Suprapubic skin (tissue), 4 donors: Measurements from ENCODE around the gene GOSR1. TPM values are rescaled to one million over a fixed set of nuclear protein-coding genes. Genes with fewer than 3 reads are reported as not detected.

ENCODE experiments used
- DNase-seq, 2 donors: peaks; one replicate each; pipeline ENCODE4 v3.0.0-alpha.2; 2019; ENCODE audit warnings: low spot score in 2 of 2
- H3K27ac ChIP-seq: fragments of 200-600 bp; sonication (generic); one replicate; pipeline ENCODE4 v1.5.1; 2019
- H3K27me3 ChIP-seq: fragments of 200-600 bp; sonication (generic); one replicate; pipeline ENCODE4 v1.5.1; 2019
- H3K36me3 ChIP-seq: fragments of 200-600 bp; sonication (generic); one replicate; pipeline ENCODE4 v1.5.1; 2019
- H3K4me1 ChIP-seq: fragments of 200-600 bp; sonication (generic); one replicate; pipeline ENCODE4 v1.5.1; 2019
- H3K4me3 ChIP-seq: fragments of 200-600 bp; sonication (generic); one replicate; pipeline ENCODE4 v1.5.1; 2019; ENCODE audit warnings: mild to moderate bottlenecking
- H3K9me3 ChIP-seq: fragments of 200-600 bp; sonication (generic); one replicate; pipeline ENCODE4 v1.5.1; 2019
- CTCF ChIP-seq, 2 donors: fragments of 200-600 bp in 1 of 2; fragments of 450-650 bp in 1 of 2; sonication (generic) in 1 of 2; IDR thresholded peaks; one replicate each; pipeline ENCODE4 v1.5.1; 2016 to 2019; ENCODE audit warnings: antibody characterized with exemption in 2 of 2, mild to moderate bottlenecking in 1 of 2, moderate library complexity in 1 of 2
- EP300 ChIP-seq: sonication (generic); formaldehyde crosslinking; IDR thresholded peaks from one replicate; pipeline ENCODE4 v1.6.1; 2017; ENCODE audit warnings: antibody characterized with exemption
- POLR2A ChIP-seq, 2 donors: fragments of 450-650 bp; IDR thresholded peaks; one replicate each; pipeline ENCODE4 v1.6.1; 2017; ENCODE audit warnings: antibody characterized with exemption in 2 of 2, mild to moderate bottlenecking in 2 of 2, moderate library complexity in 2 of 2
- POLR2AphosphoS5 ChIP-seq, 3 donors: sonication (generic); formaldehyde crosslinking; IDR thresholded peaks; one replicate each; pipeline ENCODE4 v1.6.1; 2017; ENCODE audit warnings: antibody characterized with exemption in 3 of 3
- WGBS: methylation state at CpG from one replicate; pipeline ENCODE4 v1.1.5; 2018; 5-methylcytosine and 5-hydroxymethylcytosine counted together
- total RNA-seq, 4 donors: library from RNA; depleted of rRNA; stranded (reverse); fragments of >200 nt; gene quantifications; one replicate each; pipeline ENCODE4 v1.1.0, GENCODE V29; 2016

Gene GOSR1
- total RNA-seq, 4 donors from 2014 or later: 24.0 to 54.2 (median 47.6) TPM

DNA sequence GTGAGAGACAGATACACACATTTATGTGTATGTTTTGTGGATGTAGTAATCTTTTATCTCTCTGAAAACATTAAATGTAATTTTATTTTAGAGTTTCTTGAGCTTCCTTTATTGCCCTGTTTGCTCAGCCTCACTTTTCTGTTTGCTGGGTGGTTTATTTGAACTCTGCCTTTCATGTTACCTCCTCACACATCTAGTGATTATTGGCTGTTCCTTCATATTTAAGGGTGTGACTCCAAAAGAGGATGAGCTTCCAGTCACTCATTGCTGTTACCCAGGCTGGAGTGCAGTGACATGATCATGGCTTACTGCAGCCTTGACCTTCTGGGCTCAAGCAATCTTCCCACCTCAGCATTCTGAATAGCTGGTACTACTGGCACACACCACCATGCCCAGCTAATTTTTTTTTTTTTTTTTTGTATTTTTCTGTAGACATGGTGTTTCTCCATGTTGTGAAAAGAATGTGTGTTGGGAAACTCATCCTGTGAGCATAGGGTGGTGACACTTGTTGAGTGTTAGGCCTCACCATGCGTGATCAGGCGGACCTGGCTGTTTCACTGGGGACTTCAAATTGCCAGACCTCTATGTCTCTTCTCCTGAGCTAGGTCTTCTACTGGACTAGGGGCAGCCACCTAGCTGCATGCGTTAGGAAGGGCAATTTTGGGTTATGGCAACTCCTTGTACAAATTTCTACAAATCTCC is 37.8 kb downstream of the GOSR1 start:
- Histone ChIP-seq H3K4me3 (no peak overlapping the region), H3K27me3 (no peaks in the 10 kb centered on the region), H3K36me3 (peaks cover 44% of the 10 kb centered on the region), H3K4me1 (peaks cover 5% of the 10 kb centered on the region), H3K27ac (no peak overlapping the region), H3K9me3 (no peaks in the 10 kb centered on the region)
- no peak for TF ChIP-seq POLR2AphosphoS5 (IDR thresholded peaks at IDR 0.05)
- no peak for TF ChIP-seq EP300
- no peak for TF ChIP-seq POLR2A (IDR thresholded peaks at IDR 0.05)
- no peak for TF ChIP-seq CTCF (IDR thresholded peaks at IDR 0.05)
- 98% methylated on average over 3 of the region's 3 CpGs for WGBS
- no peak for DNase-seq

- Histone ChIP-seq H3K27ac (peak overlapping the region; percentile 10), H3K36me3 (peaks cover 58% of the 10 kb centered on the region)
- TF ChIP-seq POLR2AphosphoS5 (IDR thresholded peaks at IDR 0.05): no peak
- no peak for TF ChIP-seq CTCF (IDR thresholded peaks at IDR 0.05)
- TF ChIP-seq EP300: no peak
- TF ChIP-seq POLR2A (IDR thresholded peaks at IDR 0.05): no peak
Observed at GRCh38 chr17:30517786-30518185, 40.6 kb downstream of the GOSR1 start.

GRCh38 chr17:30519166-30519565 is 42.0 kb downstream of the GOSR1 start:
- H3K36me3 ChIP-seq: peaks cover 57% of the 10 kb centered on the region
- no peaks in the 10 kb centered on the region for H3K27me3 ChIP-seq
- no peaks in the 10 kb centered on the region for H3K9me3 ChIP-seq
- WGBS: 66% methylated on average over 5 of the region's 5 CpGs
- H3K4me3 ChIP-seq: no peak overlapping the region
- TF ChIP-seq EP300 (no peak), POLR2A (IDR thresholded peaks at IDR 0.05) (no peak), POLR2AphosphoS5 (IDR thresholded peaks at IDR 0.05) (no peak), CTCF (IDR thresholded peaks at IDR 0.05) (no peak)
- peaks cover 8% of the 10 kb centered on the region for H3K4me1 ChIP-seq
- no peak for DNase-seq
- H3K27ac ChIP-seq: peak overlapping the region; percentile 34

More at GRCh38 chr17:30517786-30518185, 40.6 kb downstream of the GOSR1 start:
- DNase-seq: no peak
- WGBS: 41% methylated on average over 1 of the region's 1 CpG
- Histone ChIP-seq H3K27me3 (no peaks in the 10 kb centered on the region), H3K4me3 (no peak overlapping the region), H3K4me1 (peaks cover 8% of the 10 kb centered on the region), H3K9me3 (no peaks in the 10 kb centered on the region)

DNA sequence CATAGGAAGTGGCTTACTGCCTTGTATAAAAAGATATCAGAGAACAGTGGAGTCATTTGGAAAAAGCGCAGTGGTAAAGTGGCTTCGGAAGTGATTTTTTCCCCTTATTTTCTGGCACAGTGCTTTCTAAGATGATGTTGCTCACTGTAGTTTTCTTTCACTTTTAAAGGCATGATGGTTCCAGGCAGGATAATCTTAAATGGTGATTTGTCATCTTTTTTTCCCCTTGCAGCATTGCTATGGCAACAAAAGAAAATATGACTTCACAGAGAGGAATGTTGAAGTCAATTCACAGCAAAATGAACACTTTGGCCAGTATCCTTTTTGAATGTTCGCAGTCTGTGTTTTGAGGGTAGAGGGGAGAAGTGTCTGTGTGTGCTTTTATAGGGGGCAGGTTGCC is 42.5 kb downstream of the GOSR1 start:
- H3K4me3 ChIP-seq: no peak overlapping the region
- peaks cover 8% of the 10 kb centered on the region for H3K4me1 ChIP-seq
- H3K9me3 ChIP-seq: no peaks in the 10 kb centered on the region
- H3K36me3 ChIP-seq: peaks cover 53% of the 10 kb centered on the region
- no peak for DNase-seq
- no peaks in the 10 kb centered on the region for H3K27me3 ChIP-seq
- WGBS: 60% methylated on average over 3 of the region's 3 CpGs
- peak overlapping the region; percentile 73 for H3K27ac ChIP-seq
- TF ChIP-seq POLR2AphosphoS5 (IDR thresholded peaks at IDR 0.05) (no peak), CTCF (IDR thresholded peaks at IDR 0.05) (no peak), POLR2A (IDR thresholded peaks at IDR 0.05) (no peak), EP300 (no peak)

DNA sequence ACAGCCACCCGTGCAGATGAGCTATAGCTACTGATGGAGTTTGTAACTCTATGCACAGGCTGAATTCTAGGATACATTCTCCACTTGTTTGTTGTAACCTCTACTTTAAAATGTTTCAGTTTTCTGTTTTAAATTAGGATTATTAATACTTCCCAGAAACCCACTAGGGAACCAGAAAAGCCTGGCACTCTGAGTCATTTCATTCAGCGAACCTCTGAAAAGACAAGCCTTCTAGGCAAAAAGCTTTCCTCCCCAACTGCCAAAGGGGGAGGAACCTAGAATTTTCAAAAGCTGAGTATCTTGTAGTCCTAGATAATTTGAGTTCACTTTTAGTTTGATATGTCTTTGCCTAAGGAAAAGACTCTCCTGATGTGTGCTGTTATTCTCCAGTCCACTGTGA is 43.2 kb downstream of the GOSR1 start:
- no peak for TF ChIP-seq EP300
- no peak for TF ChIP-seq POLR2AphosphoS5 (IDR thresholded peaks at IDR 0.05)
- TF ChIP-seq POLR2A (IDR thresholded peaks at IDR 0.05): no peak
- no peak for TF ChIP-seq CTCF (IDR thresholded peaks at IDR 0.05)
- Histone ChIP-seq H3K9me3 (no peaks in the 10 kb centered on the region), H3K27ac (peak overlapping the region; percentile 73), H3K36me3 (peaks cover 49% of the 10 kb centered on the region), H3K27me3 (no peaks in the 10 kb centered on the region), H3K4me1 (peaks cover 8% of the 10 kb centered on the region), H3K4me3 (no peak overlapping the region)
- WGBS: 25% methylated on average over 2 of the region's 2 CpGs
- DNase-seq: no peak
